Stimulated activated CD8-positive, alpha-beta memory T cell treated with anti-CD3 and anti-CD28 coated beads, Interleukin-12 subunit alpha, Interleukin-12 subunit beta, amount 100 ng/mL, for 24 hours (primary cell): ENCODE results near the gene PLD5.
"Not testable (repeated sequence)": the region's sequence is repeated elsewhere in the genome, so short reads cannot be mapped to it uniquely, and the experiment has no call there.

Experiments used
- DNase-seq: peaks from one replicate; pipeline ENCODE4 v3.0.0-alpha.2; 2020; ENCODE audit errors: extremely low read depth

The PLD5 gene

GRCh38 chr1:242489545-242489944 is 35.0 kb downstream of the PLD5 start:
- DNase-seq: no peak

DNA sequence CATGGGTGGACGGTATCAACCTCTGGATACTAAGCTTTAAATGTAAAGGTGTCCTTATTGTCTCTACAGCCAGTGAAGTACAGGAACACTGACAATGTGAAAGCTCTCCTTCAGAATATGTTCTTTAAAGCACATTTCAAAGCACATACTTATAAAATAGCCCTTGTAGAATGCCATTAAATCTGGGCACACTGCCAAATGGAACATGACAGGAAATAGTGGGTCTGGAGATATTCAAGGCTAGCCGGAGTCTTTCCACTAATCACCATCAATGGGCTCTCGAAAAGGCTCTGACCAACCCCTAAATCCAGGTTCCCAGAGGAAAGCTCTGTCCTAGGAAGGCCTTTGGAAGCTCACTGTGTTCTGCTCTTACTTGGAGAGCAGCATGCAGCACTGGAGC is 46.6 kb downstream of the PLD5 start:
- DNase-seq: no peak

DNA sequence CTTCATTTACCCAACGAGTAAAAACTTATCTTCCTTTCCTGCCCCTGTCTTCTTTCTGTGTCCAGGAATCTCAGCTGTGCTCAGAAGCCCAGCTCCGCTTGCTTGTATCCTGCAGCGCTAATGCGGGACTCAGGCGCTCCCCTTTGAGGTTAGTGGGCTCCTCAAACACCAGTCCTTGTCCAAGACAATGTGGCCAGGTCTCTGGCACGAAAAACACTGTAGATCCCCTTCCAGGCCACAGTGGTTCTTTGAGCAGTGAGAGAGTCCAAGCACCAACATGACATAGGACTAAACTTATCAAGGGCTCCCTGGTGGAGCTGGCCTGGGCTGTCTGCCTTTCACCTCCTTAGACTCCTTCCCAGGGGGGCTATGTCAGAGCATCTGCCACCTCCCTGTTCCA is 53.7 kb downstream of the PLD5 start:
- DNase-seq: no peak

- no peak for DNase-seq
These were observed 55.7 kb downstream of the PLD5 start for GRCh38 chr1:242468784-242469183.

DNA sequence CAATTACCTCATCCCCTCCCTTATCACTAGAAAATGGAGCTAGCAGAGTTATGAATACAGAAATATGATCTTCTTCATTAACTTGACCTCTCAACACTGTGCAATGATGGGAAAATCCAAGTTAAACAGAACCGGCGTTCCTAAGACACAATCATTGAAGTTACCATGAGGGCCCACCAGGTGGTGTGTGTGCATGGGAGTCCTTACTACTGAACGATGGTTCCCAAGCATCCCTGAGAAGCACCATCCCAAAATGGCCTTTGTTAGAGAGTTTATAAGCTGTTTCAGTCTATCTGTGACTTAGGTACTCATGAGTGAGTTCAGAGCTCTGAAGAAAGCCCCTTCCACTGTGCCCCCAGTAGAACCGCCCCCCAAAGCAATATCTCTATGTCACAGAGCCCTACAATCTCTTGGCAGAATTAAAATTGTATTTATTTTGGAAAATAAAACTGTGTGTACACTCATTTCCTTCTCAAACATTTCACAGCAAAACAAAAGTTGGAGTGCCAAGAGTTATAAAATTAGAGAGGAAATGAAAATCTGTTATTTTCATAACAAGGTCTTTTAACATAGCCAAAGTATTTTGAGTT is 56.8 kb downstream of the PLD5 start:
- no peak for DNase-seq

DNA sequence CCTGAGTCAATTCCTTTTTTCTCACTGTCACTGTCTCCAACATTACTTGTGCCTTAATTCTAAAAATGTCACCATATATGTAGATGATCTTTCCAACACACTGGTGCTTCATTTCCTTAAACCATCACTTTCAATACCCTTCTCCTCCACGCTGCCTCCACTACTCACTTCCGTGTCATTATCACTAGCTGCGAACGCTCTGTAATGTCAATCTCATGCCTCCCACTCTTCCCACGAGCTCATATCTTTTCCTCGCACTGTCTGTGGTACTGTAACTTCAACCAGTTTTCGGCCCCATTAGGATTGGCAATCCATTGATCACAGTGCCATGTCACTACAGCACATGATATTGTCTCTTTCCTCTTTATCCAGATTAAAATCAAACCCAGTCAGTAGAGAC is 61.6 kb downstream of the PLD5 start:
- DNase-seq: no peak

- not testable (repeated sequence) for DNase-seq
These were observed 64.8 kb downstream of the PLD5 start for GRCh38 chr1:242459740-242460139.

- no peak for DNase-seq
These were observed 67.7 kb downstream of the PLD5 start for GRCh38 chr1:242456726-242457269.

GRCh38 chr1:242455052-242455361 is 69.5 kb downstream of the PLD5 start:
- DNase-seq: no peak

DNA sequence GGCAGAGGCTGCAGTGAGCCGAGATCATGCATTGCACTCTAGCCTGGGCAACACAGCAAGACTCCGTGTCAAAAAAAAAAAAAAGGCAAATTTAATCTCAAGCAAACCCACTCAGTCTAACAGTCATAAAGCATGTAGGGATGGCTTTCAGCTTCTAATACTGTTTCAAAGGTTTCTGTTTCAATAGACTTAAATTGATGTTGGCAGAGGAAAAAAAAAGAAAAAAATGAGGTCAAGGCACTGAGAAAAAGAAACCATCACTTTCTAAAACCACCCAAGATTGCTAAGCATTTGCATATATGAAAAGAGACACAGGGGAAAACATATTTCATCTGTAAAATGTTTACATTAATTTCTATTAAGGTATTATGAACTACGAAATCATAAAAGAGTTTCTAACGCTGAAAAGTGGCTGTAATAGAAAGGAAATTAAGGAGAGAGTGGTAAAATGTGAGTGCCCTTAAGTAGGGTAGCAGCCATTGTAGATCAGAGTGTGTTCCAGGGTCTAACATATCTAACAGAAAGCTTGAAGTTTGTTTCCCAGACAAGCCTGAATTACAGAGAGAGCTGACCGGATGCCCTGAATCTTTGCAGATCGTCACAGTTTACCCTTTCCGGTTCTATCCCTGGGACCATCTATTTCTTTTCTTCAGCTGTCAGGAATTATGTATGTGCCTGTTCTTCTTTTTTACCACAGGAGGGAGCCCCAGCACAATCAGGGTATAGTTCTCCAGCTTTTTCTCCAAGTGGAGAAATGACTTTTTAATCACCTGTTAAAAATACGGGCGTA is 70.0 kb downstream of the PLD5 start:
- no peak for DNase-seq

DNA sequence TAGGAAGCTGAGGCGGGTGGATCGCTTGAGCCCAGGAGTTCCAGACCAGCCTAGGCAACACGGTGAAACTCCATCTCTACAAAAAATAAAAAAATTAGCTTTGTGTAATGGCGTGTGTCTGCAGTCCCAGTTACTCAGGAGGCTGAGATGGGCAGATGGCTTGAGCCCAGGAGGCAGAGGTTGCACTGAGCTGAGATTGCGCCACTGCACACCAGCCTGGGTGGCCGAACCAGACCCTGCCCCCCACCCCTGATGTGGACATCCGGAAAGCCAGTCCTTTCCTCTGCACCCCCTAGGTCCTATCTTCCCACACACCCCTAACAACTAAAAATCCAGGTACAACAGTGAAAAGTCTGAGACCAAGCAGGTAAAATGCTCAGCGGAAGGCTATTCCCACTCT is 71.9 kb downstream of the PLD5 start:
- DNase-seq: no peak

DNA sequence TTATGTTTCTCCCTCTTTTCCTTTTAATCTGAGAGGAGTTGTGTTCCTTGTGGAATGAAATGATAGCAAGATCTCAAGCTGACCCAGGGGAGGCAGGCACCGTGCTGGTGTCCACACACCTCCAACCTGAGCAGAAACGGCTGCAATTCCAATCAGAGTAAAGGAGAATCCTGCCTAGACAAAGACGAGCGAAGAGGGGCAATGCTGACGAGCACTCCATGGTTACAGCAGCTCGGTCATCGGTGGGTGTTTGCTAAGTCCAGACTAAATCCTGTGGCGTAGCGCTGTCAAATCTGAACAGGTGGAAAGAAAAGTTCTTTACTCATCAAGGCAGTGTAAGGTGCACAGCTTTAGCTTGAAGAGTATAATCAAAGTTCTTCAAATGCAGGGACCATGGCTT is 74.8 kb downstream of the PLD5 start:
- DNase-seq: no peak

DNA sequence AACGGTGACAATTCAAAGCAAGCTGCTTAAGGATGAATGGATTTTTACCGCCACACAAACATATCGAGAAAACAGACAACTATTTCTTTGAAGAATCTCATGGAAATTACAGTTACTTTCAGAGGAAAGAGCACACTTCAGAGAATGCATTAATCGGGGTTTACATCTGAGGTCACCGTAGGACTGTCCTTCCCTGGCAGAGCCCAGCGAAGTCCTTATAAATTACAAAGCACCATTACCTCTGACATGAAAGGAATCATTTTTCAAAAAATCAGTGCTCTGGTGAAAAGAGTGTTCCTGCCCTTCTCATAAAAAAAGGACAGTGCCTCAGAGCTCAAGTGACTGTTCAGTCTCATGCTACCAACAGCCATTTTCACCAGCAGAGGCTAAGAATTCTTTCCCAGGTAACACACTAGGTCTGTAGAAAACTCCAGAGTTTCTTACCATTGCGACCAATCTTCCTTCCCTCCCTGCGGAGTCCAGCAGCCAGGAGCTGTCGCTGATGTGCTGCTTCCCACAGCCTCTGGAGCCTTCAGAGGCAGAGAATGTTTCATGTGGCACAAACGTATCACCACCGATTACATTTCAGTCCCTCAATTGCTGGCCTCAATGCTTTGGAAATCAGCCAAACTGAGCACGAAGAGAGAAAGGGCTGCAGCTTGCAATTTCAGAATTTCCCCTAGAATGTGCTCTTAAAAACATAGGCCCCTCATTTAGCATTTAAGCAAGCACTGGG is 75.4 kb downstream of the PLD5 start:
- DNase-seq: no peak

GRCh38 chr1:242447689-242448088 is 76.8 kb downstream of the PLD5 start:
- DNase-seq: no peak

DNA sequence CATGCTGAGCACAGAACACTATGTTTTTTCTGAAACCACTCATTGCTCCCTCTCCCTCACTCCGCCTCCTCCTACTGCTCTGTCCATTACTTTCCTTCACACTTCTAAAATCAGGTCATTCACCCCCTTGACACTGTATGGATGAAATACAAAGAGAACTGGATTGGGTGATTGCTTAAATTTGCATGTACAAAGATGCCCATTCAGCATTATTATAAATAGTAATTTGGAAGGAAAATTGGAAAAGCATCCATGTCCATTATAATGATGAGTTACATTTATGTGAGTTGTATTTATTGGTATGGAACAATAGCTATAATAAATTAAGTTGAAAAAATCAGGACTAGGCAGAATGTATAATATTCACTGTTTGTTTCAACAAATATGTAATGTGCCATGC is 83.7 kb downstream of the PLD5 start:
- DNase-seq: no peak

DNA sequence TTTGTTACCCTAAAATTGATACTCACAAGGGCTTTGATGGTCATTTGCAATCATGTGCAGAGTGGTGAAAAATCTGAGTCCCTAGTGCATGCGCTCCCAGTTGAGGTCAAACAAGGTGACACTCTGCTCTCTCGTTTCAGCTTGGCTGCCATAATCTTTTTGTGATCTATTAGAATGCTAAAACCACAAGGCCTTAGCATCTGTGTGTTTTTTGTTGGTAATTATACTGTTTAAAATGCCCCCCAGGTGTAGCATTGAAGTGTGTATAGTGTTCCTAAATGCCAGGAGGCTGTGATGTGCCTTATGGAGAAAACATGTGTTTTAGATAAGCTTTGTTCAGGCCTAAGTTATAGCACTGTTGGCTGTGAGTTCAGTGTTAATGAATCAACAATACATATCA is 89.3 kb downstream of the PLD5 start:
- no peak for DNase-seq

DNA sequence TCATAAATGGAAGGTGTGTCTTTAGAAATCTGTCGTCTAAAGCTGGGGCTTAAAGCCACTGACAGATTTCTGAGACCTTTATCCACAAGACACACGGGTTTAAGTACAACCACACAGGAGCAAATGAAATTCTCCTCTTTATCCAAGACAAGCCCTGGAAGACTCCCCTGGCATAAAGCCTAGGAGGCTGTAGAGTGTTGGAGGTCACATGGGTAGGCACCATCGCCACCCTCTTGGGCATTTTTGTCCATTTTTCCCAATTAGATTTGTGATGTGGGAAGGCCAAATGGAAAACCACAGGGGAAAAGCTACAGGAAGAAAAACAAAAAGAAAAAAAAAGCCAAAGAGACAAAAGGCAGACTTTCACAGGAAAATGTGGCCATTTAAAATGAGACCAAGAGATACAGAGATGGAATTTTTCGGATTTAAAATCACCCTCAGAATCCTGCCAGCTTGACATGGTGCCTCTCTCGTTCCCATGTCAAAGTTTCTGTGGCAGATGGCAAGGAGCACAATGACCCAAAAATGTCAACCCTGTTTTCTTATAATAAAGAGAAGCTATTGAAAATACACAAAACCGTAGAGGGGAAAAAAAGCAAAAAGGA is 91.9 kb downstream of the PLD5 start:
- DNase-seq: no peak

GRCh38 chr1:242431786-242432185 is 92.7 kb downstream of the PLD5 start:
- no peak for DNase-seq

DNA sequence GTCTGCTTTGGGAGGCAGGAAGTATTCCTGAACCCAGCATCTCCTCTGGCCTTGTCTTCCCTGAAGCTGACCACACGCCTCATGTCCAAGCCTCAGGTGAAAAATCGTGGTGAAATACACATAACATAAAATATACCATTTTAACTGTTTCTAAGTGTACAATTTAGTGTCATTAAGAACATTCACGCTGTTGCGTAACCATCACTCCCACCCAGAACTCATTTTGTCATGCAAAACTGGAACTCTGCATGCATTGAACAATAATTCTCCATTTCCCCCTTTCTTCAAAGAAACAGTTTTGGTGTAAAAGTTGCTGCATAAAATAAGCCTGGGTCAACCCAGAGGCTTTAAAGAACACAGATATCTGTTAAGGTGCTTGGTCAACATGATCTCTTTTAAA is 93.5 kb downstream of the PLD5 start:
- no peak for DNase-seq

DNA sequence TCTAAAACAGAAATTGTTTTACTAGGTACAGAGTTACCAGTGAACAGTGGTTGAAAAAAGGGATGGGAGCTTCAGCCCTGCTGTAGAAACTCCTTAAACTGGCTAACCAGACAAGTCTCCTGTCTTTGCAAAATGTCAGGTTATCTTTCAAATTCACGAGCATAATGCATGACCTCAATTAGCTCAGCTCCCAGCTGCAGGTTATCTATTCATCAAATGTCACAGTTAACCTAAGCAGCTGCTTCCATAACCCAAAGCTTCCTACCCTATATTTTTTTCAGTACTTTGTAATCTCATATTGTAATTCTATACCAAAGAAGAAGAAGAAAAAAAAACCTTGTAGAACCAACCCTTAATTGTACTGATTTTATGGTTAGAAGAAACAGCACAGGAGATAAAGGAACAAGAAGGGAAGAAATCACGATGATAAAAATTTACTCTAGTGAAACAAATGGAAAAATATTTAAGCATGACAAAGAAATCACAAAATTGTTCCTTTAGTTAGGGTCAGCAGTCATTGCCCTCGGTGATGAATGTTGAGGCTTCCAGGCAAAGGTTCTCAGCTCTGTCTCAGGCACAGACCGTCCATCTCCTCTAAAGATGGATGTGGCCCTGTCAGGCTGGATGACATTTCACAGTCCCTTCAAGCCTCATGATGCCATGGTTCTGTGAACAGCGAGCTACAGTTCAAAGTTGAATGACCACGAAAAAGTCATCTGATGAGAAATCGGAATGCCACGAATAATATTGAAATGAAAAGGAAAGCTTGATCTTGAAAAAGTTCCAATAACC is 95.9 kb downstream of the PLD5 start:
- no peak for DNase-seq

DNA sequence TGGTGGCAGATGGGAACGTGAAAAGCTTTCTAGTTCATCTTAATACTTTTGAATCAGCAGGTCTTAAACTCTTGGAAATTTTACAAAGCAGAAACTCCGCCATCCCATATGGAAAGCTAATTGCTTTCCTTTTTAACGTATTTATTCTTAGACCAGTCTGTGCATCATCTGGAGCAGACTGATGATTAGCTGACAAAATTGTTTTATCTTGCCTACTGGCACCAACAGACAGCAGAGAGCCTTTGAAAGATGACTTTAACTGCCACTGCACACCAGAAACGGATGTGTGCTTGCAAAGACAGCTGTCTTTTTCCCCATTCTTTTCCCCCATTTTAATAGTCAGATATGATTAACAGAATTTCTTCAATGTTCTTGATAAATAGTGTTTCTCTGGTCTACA is 97.0 kb downstream of the PLD5 start:
- DNase-seq: no peak
